GM18511 (cell line): ENCODE results near the gene ARHGDIG.

Source experiments
- ATAC-seq: cut with Tn5 transposase; IDR thresholded peaks from one replicate; pipeline ENCODE4 v1.9.1; 2021; ENCODE audit warnings: mild to moderate bottlenecking, moderate library complexity; ENCODE audit not compliant: unreplicated experiment

Gene ARHGDIG

DNA sequence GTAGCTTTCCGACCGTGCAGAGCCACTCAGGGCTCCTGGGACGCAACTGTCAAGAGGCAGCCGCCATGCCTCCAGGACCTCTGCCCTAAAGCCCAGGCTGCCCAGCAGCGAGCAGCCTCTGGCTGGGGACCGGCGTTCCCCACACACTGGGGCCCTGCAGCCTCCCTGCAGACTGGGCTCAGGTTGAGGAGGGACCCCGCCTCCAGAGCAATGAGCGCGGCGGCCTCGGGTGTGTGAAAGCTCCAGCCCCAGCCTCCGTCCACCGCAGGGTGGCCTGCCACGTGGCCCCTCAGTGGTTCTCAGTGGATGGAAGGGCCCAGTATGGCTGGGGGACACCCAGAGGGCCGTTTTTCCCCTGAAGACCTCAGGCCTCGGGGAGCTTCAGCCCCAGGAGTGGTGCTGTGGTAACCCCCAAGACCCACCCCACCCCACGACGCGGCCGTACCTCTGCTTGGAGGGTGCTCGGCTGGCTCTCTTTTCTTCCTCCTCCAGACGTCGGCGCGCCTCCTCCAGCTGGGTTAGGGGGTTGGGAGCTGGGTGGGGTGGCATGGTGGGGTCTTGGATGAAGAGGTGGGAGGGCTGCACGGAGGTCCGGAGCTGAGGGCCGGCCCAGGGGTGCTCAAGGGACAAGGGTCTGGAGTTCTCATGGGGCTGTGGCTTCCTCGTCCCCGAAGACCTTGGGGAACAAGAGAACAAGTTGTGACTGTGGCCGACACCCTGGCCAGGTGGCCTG is 12.8 kb downstream of the ARHGDIG start:
- no peak for ATAC-seq

DNA sequence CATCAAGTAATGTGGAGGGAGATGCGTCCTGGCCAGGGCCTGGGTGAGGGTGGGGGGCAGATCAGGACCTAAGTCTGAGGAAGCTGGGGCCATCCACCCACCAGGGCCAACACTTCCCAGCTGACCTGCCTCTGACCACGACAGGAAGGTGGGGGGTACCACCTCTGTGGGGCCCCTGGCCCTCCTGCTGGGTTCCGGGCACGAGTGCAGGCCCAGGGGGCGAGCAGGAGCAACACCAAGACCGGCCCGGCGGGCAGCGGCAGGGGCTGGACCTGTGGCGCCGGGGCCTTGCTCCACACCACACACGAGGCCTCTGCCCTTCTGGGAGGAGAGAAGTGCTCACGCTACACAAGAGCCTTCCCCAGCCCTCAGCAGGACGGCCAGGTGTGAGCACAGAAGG is 15.9 kb downstream of the ARHGDIG start:
- no peak for ATAC-seq

DNA sequence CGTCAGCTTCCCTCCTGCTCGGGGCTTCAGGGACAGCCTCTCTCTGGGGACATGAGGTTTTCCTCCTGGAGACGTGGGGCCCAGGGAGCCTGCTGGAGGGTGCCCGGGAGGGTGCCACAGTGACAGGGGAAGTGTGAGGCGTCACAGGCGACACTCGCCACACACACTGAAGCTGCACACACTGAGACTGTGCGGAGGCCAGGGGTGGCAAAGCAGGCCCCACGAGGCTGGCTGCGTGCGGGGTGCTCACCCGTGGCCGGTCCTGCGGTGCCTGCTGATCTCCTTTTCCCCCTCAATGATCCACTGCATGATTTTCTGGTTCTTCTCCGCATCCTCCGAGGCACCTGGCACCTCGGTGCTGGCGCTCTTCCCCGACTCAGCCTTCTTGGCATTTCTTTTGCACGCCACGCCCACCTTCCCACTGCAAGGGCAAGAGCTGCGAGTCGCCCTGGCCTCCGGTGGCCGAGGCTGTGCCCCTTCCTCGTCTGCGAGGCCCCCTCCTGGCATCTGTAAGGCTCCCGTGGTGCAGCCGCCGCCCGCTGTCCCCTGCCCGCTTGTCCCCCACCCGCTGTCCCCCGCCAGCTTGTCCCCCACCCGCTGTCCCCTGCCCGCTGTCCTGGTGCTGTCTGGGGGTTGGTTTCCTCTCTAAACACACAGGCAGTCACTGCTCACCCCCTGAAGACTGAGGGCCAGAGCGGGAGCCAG is 16.6 kb downstream of the ARHGDIG start:
- ATAC-seq: no peak

DNA sequence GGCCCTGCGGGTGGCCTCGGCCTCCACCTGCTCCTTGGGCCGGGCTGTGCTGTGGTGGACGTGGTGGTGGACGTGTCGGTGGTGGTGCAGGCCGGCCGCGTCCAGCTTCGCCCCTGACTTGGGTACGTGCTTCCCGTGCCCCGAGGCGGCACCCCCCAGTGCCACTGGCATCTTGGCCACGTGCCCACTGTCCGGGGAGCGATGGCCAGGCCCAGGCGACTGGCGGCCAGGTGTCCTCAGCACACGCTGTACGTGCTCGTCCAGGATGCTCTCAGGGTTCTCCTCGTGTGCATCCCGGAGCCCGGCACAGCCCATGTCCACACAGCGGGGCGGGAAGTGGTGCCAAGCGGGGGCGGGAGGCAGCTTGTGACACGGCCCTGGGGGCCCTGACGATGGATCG is 17.4 kb downstream of the ARHGDIG start:
- no peak for ATAC-seq

DNA sequence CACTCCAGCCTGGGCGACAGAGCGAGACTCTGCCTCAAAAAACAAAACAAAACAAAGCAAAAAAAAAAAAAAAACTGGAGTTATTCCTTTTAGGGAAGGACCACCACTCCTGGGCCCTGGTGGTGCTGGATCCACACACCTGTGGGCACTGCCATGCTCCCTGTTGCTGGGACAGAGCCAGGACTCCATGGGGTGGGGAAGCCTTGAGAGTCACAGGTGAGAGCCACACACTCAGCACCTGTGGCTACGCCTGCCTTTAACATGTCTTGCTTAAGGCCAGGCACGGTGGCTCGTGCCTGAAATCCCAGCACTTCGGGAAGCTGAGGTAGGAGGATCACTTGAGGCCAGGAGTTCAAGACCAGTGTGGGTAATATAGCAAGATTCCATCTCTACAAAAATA is 20.8 kb downstream of the ARHGDIG start:
- no peak for ATAC-seq

DNA sequence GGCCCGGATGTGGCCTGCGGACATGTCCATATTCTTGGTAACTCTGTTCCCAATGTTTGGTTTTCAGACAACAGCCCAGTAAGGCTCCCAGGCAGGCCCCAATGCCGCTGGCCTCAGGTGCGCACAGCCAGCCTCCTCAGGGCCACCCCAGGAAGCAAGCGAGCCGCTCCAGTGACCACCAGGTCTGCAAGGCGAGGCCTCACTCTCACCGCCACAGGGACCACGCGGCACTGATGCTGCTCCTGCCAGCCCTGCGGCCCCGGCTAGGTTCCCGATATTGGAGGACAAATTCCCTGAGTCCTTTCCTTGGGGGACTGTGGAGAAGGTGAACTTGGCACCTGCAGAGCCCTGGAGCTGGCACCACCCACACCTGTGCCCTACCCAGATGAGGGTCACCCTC is 21.6 kb downstream of the ARHGDIG start:
- ATAC-seq: no peak

DNA sequence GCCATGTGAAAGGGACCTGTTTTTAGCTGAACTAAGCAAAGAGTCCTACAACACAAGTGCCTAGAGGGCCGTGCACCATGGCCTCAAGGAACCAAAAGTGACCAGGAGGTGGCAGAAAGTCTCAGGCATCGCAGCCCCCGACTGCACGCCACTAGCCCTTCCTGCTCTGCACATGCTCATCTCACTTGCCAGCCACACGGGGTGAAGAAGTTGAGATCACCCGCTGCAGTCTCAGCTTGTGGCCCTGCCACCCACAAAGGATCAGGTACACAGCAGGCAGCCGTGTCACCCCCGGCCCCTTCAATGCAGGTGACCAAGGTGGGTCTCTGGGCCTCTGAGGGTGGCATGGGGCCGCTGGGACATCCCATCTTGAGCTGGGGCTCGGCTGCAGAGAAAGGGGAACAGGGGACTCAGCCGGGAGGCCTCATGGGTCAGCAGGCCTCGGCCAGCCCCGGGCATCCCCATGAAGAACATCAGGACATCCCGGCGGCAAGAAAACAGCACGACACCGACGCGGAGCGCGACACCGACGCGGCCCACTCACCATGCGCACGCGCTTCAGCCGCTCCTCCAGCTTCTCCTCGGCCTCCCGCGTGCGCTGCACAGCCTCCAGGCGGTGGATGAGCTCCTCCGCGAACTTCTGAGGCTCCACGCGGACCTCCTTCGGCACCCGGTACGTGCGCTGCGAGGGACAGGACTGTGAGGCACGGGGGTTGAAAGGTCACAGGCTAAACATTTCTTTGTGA is 23.5 kb downstream of the ARHGDIG start:
- no peak for ATAC-seq

DNA sequence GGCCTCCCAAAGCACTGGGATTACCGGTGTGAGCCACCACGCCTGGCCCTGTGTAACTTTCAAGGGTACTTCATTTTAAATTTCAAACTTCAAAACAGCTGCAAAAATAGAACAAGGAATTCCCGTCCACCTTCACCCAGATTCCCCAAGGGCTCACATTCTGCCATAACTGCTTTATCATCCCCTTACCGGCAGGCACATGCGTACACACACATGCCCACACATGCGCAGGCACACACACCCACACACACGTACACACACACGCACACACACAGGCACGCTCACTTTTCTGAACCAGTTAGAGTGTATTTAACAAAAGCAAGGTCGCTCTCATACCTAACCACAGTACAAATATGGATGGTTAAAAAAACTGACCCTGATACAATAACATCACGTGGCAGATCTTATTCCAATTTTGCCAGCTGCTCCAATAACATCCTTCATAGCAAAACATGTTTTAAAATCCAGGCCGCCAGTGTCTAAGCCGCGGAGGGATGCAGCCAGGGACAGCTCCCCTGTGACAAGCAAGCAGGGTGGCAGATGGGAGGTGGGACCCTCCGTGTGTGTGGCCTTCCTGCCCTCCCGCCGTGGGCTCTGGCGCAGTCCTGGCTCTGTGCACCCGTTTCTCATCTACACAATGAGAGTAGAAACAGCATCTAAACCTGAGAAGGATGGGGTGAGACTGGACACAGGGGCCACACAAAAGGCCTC is 25.7 kb downstream of the ARHGDIG start:
- no peak for ATAC-seq

DNA sequence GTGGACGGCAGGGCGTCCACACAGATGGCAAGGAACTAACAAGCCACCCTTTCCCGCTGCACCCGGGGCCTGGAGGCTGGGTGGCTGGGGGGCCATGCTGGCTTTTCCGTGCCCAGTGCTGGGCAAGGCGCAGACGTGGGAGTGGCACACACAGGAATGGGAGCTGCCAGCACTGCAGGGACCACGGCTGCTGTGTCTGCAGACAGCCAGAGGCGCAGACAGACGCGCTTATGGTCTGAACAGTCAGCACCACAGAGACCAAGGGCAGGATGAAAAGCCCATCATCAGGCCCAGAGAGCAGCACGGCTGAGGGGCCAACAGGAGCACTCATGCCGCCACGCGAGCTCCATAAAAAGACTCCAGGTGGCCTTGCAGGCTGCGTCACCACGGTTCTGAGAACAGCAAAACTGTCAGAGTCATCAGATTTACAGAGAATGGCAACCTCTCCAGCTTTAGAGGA is 26.6 kb downstream of the ARHGDIG start:
- no peak for ATAC-seq

DNA sequence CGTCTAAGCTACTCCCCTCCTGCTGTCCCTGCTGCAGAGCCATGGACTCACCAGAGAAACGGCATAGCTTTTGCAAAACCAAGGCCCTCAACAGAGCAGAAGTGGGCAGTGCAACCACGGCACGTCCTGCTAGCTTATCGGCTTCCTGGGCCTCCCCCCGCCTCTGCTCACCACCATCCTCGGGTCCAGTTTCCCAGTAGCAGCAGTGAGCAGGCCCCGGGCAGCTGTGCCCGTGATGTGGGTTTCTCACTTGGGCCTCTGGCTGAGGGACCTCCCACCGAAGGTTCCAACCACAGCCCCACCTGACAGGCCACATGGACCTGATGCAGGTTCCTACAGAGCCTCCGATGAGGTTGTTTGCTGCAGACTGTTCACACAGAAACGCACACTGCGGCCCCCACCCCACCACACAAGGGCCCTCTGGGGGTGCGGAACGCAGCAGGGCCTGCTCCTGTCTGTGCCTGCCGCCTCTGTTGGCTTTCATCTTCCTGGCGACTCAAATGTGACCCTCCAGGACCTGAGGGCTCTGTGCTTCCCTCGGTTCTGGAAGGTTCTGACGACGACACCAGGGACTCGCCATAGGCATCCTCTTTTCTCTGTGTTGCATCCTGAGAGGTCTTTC is 27.4 kb downstream of the ARHGDIG start:
- no peak for ATAC-seq

DNA sequence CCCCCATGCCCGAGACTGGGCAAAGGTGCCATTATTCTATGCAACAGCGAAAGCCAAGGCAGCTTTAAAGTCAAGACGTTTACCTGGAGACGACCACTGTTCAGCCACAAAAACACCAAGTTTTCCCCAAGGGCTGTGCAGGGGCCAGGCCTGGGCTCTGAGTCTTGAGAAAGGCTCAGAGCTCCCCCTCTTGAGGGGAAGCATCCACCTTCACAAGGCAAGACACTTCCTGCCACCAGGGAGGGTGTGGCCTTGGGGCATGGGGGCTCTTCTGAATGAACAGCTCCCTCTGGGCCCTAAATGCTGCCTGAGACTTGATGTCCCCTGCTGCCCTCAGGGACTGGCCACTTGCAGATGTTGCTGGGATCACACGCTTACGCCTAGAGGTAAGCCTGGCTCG is 29.1 kb downstream of the ARHGDIG start:
- no peak for ATAC-seq

DNA sequence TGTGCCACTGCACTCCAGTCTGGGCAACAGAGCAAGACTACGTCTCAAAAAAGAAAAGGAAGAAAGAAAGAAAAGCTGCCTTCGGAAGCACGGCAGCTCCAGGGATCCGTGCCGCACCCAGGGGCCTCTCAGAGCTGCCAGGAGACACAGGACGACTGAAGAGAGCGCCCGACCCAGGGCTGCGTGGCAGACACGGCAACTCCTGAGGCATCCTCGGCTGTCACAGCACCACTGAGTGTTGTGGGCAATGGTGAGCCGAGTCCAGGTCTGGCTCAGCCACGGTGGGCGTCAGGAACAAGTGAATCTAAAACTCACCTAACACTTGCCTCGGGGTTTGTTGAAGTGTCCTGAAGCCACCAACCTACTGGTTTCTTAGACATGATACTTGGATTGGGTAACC is 31.3 kb downstream of the ARHGDIG start:
- no peak for ATAC-seq

DNA sequence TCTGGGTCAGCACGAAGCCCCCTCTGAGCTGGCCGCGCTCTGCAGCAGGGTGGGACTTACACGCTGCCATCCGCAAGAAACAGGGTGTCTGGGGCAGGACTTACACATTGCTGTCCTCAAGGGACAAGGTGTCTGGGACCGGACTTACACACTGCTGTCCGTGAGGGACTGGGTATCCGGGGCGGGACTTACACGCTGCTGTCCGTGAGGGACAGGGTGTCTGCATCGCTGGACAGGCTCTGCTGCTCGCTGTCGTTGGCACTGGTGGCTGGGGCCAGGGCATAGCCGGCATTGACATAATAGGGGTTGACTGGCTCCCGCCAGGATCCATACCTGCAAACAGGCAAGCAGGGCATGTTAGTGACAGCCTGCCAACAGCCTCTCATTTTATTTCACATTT is 34.0 kb downstream of the ARHGDIG start:
- no peak for ATAC-seq

DNA sequence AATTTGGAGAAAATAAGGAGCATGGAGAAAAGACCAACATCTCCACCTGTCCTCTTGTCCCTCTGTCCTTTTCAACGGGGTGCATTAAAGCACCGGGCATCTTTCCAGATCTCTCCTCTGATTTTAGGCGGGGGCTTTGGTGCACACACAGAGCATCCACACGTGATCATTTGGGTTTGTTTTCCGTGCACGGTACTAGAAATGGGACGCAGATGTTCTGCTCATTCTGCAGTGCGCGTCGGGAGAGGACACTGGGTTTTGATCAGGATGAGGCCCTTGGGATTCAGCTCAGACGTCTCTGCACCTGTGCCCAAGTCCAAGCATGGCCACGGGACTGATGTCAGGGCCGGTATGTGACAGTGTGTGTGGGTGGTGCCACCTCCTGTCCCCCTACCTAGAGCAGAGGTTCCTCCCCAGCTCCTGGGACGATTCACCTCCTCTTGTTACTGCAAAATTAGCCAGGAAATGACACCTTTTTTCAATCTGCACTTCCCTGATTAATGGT is 34.5 kb downstream of the ARHGDIG start:
- ATAC-seq: no peak

DNA sequence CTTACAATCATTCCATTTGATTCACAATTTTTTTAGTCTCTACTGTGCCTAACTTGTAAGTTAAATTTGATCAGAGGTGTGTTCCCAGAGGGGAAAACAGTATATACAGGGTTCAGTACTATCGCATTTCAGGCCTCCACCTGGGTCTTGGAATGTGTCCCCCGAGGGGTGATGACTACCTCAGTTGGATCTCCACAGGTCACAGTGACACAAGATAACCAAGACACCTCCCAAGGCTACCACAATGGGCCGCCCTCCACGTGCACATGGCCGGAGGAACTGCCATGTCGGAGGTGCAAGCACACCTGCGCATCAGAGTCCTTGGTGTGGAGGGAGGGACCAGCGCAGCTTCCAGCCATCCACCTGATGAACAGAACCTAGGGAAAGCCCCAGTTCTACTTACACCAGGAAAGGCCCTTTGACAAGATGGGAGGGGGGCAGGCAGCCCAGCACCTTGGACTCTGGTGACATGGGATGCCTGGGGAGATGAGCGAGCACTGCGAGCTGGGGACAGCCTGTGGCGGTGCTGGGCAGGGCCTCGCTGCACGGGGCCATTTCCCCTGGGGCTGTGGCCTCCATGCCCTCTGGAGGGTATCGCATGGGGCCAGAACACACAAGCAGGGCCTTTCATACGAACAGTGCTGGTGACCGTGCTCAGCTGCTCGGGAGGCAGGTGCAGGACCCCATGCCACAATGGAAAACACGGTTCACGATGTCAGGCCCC is 36.5 kb downstream of the ARHGDIG start:
- no peak for ATAC-seq

DNA sequence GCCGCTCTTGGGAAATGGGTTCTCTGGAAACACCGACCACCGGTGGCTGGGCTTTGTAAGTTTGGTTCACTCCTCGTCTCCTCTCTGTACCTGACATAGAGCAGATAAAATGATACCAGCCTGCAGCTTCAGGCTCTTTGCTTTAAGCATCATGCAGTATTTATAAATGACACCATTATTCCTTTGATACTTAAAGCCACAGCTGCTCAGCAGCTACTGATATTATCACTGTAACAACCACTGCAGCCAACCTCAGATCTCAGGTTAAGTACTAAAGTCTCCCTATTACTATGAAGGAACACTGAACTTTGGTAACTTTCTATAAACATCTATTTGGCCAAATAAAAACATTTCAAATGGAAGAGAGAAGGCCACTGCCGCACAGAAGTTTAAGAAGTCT is 37.2 kb downstream of the ARHGDIG start:
- no peak for ATAC-seq

DNA sequence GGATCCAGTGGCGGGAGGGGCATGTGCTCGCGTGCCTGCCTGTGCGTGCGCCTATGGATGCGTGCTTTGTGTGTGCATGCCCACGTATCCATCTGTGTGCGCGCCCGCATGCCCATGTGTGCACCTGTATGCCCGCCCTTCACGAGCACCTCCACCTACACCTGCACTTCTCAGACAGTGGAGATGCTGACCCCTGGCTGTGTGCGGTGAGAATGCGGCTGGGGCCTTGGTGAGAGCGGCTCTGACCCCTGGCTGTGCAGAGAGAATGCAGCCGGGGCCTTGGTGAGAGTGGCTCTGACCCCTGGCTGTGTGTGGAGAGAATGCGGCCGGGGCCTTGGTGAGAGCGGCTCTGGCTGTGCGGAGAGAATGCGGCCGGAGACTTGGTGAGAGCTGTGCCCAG is 38.2 kb downstream of the ARHGDIG start:
- no peak for ATAC-seq

DNA sequence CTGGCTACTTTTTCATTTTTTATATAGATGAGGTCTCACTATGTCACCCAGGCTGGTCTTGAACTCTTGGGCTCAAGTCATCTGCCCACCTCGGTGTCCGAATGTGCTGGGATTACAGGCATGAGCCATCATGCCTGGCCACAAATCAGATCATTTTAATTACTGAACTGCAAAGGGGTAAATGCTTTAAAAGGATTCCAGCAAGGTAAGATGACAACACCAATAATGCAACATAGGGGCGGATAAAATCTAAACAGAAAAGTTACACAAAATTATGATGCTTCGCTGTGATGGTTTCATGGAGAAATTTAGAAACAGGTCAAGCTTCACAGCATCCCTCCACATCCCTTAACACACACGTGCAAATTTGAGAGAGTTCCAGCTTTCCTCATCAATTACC is 39.8 kb downstream of the ARHGDIG start:
- no peak for ATAC-seq

DNA sequence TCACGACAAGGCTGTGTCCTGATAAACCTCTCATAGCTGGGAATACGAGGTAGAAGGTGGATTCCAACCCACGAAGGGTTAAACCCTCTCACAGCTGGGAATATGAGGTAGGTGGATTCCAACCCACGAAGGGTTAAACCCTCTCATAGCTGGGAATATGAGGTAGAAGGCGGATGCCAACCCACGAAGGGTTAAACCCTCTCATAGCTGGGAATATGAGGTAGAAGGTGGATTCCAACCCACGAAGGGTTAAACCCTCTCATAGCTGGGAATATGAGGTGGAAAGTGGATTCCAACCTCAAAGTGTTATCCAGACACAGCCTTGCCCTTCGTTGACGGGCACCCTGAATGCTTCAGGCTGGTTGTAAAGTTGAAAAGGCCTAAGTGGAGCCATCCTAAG is 41.1 kb downstream of the ARHGDIG start:
- ATAC-seq: no peak
